Superior temporal gyrus (tissue), 1 donor: ENCODE data around the gene C17orf107.
A peak's percentile ranks its signal among the peaks of the same experiment; 100 is the strongest.

Experiments used
- DNase-seq: peaks from one replicate; pipeline ENCODE4 v3.0.0-alpha.2; 2016; ENCODE audit errors: extremely low spot score

The C17orf107 gene

GRCh38 chr17:4934173-4934979 is 35.0 kb downstream of the C17orf107 start:
- DNase-seq: no peak

GRCh38 chr17:4935650-4936049 is 36.3 kb downstream of the C17orf107 start:
- no peak for DNase-seq

- no peak for DNase-seq
Measured at GRCh38 chr17:4936436-4936835, 37.1 kb downstream of the C17orf107 start.

GRCh38 chr17:4937553-4937952 is 38.2 kb downstream of the C17orf107 start:
- DNase-seq: no peak

- DNase-seq: no peak
Measured at GRCh38 chr17:4938069-4938491, 38.7 kb downstream of the C17orf107 start.

- DNase-seq: no peak
Measured at GRCh38 chr17:4938688-4939545, 39.6 kb downstream of the C17orf107 start.

GRCh38 chr17:4939546-4939795 is 40.1 kb downstream of the C17orf107 start:
- peak; percentile 19 for DNase-seq

- peak; percentile 99 for DNase-seq
Measured at GRCh38 chr17:4939796-4940554, 40.6 kb downstream of the C17orf107 start, which contains the start of the genes RNF167 and SLC25A11. TSS of gene RNF167 (plus strand) at chr17:4940268. CDS start at chr17:4940910, 642 bp downstream. TSS of gene SLC25A11 (minus strand) at chr17:4940046. CDS start at chr17:4939910, 136 bp downstream.

- no peak for DNase-seq
Measured at GRCh38 chr17:4940555-4941318, 41.4 kb downstream of the C17orf107 start.

- DNase-seq: no peak
Measured at GRCh38 chr17:4941319-4941610, 41.9 kb downstream of the C17orf107 start.

- DNase-seq: no peak
Measured at GRCh38 chr17:4942760-4943508, 43.6 kb downstream of the C17orf107 start.

- DNase-seq: no peak
Measured at GRCh38 chr17:4944163-4944553, 44.8 kb downstream of the C17orf107 start.

GRCh38 chr17:4944554-4945175 is 45.3 kb downstream of the C17orf107 start:
- DNase-seq: no peak

GRCh38 chr17:4945176-4945943 is 46.0 kb downstream of the C17orf107 start:
- peak; percentile 48 for DNase-seq

GRCh38 chr17:4945944-4946280 is 46.6 kb downstream of the C17orf107 start:
- DNase-seq: no peak

- DNase-seq: no peak
Measured at GRCh38 chr17:4946312-4946976, 47.1 kb downstream of the C17orf107 start.

GRCh38 chr17:4947010-4947410 is 47.7 kb downstream of the C17orf107 start:
- DNase-seq: no peak

- no peak for DNase-seq
Measured at GRCh38 chr17:4947411-4948165, 48.3 kb downstream of the C17orf107 start.
